ENCODE results near the gene FLVCR1.

DNA sequence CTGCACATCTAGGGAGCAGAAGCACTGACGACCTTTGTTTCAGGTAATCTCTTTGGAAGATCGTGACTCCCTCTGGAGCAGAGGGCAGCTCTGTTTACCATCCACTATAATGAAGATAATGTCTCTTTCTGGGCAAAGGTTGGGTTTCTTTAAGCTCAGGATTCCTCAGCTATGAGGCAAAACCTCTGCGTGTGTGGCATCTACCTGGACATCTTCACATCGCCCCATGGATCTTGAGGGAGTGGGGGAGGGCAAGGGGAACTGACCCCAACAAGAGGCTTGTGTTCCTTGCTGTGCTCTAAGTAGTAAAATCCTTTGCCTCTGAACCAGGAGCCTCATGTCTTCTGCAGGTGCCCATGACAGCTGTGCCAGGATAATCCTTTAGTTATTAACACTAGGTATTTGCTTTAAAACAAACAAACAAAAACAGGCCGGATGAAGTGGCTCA, 30.2 kb upstream of the FLVCR1 start:
- TF ChIP-seq TAF1 (IDR thresholded peaks at IDR 0.05; ENCODE audit: borderline replicate concordance, insufficient read depth, low read length) (no peak), SIN3A (IDR thresholded peaks at IDR 0.05; ENCODE audit: borderline replicate concordance, insufficient read depth, low read length) (no peak), POLR2AphosphoS5 (IDR thresholded peaks at IDR 0.05; ENCODE audit: low read depth, low read length) (no peak)
- TF ChIP-seq, protein P1, sequence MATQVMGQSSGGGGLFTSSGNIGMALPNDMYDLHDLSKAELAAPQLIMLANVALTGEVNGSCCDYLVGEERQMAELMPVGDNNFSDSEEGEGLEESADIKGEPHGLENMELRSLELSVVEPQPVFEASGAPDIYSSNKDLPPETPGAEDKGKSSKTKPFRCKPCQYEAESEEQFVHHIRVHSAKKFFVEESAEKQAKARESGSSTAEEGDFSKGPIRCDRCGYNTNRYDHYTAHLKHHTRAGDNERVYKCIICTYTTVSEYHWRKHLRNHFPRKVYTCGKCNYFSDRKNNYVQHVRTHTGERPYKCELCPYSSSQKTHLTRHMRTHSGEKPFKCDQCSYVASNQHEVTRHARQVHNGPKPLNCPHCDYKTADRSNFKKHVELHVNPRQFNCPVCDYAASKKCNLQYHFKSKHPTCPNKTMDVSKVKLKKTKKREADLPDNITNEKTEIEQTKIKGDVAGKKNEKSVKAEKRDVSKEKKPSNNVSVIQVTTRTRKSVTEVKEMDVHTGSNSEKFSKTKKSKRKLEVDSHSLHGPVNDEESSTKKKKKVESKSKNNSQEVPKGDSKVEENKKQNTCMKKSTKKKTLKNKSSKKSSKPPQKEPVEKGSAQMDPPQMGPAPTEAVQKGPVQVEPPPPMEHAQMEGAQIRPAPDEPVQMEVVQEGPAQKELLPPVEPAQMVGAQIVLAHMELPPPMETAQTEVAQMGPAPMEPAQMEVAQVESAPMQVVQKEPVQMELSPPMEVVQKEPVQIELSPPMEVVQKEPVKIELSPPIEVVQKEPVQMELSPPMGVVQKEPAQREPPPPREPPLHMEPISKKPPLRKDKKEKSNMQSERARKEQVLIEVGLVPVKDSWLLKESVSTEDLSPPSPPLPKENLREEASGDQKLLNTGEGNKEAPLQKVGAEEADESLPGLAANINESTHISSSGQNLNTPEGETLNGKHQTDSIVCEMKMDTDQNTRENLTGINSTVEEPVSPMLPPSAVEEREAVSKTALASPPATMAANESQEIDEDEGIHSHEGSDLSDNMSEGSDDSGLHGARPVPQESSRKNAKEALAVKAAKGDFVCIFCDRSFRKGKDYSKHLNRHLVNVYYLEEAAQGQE (IDR thresholded peaks at IDR 0.05; ENCODE audit: insufficient read depth in 1 of 2, low read depth in 2 of 2, low read length in 2 of 2): no peak
